GM21576 (cell line): ENCODE results near the gene TMEM208.

Experiments used
- ATAC-seq: cut with Tn5 transposase; IDR thresholded peaks from one replicate; pipeline ENCODE4 v1.9.1; 2021; ENCODE audit warnings: mild to moderate bottlenecking, moderate library complexity; ENCODE audit not compliant: unreplicated experiment

Gene TMEM208

GRCh38 chr16:67191411-67191994 lies 35.4 kb upstream of the TMEM208 start:
- ATAC-seq, result no peak

- peak; percentile 78 for ATAC-seq
Observed at GRCh38 chr16:67191995-67192681, 34.8 kb upstream of the TMEM208 start, which contains the start of gene E2F4. Gene E2F4 (plus strand): TSS chr16:67192155. CDS start chr16:67192228, 73 bp downstream.

GRCh38 chr16:67192781-67193361 lies 34.1 kb upstream of the TMEM208 start:
- ATAC-seq, result peak; percentile 5

GRCh38 chr16:67193536-67193935 lies 33.4 kb upstream of the TMEM208 start:
- ATAC-seq, result no peak

- ATAC-seq, result no peak
Observed at GRCh38 chr16:67194260-67194659, 32.7 kb upstream of the TMEM208 start.

- ATAC-seq, result no peak
Observed at GRCh38 chr16:67195676-67196075, 31.3 kb upstream of the TMEM208 start.

GRCh38 chr16:67196881-67197280 lies 30.0 kb upstream of the TMEM208 start:
- ATAC-seq, result no peak

GRCh38 chr16:67197704-67198103 lies 29.2 kb upstream of the TMEM208 start:
- no peak for ATAC-seq

- ATAC-seq, result no peak
Observed at GRCh38 chr16:67198238-67198734, 28.6 kb upstream of the TMEM208 start.

GRCh38 chr16:67199011-67199807 lies 27.7 kb upstream of the TMEM208 start, which contains the start of gene ELMO3:
Gene ELMO3 (plus strand): TSS chr16:67199131. CDS start chr16:67199327, 196 bp downstream.
- no peak for ATAC-seq

- ATAC-seq, result no peak
Observed at GRCh38 chr16:67199808-67200198, 27.1 kb upstream of the TMEM208 start.

GRCh38 chr16:67200491-67200890 lies 26.4 kb upstream of the TMEM208 start:
- no peak for ATAC-seq

GRCh38 chr16:67201411-67202345 lies 25.3 kb upstream of the TMEM208 start:
- ATAC-seq, result no peak

GRCh38 chr16:67202426-67202825 lies 24.5 kb upstream of the TMEM208 start:
- ATAC-seq, result no peak

- ATAC-seq, result no peak
Observed at GRCh38 chr16:67202956-67203493, 23.9 kb upstream of the TMEM208 start.

- ATAC-seq, result no peak
Observed at GRCh38 chr16:67204076-67204475, 22.9 kb upstream of the TMEM208 start.

- ATAC-seq, result no peak
Observed at GRCh38 chr16:67206129-67206837, 20.6 kb upstream of the TMEM208 start.

GRCh38 chr16:67206838-67207248 lies 20.1 kb upstream of the TMEM208 start:
- ATAC-seq, result no peak
